Hepatic stellate cell (primary cell): ENCODE measurements around the gene RGS7BP.

Source experiments
- DNase-seq: peaks from one replicate; pipeline ENCODE4 v3.0.0; 2011; ENCODE audit warnings: low spot score

RGS7BP gene

DNA sequence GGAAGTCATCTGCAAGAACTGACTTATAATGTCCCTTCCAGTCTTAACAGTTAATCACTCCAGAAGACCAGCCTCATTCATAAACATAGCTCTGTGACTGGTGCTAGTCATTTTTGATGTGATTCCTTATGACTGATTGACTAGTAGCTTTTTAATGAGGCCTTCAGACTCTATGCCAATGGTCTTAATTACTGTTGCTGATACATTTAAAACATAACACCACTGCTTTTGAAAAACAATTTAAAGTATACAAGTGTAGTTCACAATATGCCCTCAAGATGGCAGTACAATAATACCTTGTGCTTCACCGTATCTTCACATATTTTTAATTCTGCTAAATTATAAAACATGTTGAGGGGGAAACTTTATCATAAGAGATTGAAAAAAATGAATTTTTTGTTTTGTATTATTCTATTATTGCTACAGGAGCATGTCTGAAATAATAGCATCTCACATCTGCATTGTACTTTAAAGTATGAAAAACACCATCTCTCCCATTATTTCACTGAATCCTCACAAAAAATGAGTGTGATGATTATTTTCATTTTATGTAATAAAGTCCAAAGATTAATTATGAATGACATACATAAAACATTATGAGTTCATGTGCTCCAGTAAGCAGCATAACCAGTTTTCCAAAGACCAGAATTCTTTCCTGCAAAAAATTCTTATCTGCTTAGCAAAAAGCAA, 129.3 kb downstream of the RGS7BP start:
- DNase-seq, result no peak

DNA sequence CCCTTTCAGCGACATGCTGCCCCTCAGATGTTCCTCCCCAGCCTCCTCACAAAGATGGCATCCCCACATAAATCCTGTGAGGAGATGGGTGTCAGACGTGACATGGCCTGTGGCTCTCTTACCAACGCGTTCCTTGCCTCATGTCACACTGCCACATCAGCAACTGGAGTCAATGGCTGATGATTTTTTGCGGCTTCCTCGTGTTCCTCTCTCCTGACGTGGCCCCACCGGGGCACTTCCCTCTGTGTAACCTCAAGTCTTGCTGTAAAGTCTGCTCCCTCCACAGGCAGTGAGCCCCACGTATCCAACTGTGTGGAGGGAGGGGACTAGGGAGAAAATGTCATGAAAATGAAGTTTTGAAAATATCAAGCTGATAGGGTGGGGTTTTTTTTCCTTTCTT, 131.3 kb downstream of the RGS7BP start:
- DNase-seq, result no peak

DNA sequence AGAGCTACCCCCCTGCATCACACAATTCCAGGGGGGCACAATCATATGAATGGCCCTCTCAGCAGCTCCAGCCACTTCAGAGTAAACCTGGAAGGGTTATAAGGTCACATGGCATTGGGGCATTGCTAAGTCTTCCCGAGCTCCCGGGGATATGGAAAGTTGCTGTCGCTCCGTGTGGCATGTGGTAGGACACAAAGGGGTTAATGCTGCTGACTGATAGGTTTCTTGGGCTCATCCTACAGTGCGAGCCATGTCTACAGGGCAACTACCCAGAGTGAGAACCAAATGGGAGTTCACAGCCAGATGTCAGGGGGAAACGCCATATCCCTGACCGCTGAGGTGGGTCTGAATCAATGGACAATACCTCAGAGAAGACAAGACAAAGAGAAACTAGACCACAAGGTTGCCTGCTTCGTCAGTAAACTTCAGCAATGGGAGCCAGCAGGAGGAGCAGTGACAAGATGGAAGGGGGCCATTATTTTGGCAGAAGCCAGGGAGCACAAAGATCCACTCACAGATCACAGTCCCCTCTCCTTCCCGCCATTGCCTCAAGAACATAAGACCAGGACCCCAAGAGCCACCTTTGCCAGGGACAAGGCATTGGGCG, 132.1 kb downstream of the RGS7BP start:
- DNase-seq, result no peak

DNA sequence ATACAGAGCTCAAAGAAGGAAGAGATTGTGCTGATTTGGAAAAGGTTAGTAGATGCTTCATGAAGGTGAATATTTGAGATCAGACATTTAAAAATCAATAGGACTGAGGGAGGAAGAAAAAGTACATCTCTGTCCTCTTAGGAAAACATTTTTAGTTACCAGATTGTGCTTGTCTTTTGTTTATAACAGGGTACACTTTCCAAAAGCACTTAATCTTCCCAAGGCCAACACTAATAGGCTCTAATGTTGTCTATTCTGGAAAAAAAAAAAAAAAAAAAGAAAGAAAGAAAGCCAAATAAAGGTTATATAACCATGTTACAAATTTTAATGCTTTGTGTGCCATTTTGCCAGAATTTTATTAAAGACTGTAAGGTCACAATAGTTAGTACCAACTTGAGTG, 139.0 kb downstream of the RGS7BP start:
- DNase-seq, result no peak

DNA sequence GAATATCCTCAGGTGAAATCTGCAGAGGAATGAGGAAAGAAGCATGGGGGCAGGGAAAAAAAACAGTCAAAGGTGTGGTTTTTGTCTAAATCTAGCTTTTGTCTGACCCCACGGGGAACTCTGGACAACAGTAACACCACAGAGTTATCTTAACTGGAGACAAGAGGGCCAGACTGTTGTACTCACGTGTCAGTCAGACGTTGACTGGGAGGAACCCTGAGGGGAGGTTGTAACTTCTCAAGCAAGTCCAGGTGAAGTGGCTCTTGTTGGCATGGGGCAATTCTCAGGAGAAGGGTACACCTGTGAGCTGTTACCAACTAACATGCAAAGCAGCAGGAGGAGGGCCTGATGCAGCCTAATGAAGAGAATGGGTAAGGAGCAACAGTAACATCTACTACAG, 140.4 kb downstream of the RGS7BP start:
- DNase-seq, result no peak

DNA sequence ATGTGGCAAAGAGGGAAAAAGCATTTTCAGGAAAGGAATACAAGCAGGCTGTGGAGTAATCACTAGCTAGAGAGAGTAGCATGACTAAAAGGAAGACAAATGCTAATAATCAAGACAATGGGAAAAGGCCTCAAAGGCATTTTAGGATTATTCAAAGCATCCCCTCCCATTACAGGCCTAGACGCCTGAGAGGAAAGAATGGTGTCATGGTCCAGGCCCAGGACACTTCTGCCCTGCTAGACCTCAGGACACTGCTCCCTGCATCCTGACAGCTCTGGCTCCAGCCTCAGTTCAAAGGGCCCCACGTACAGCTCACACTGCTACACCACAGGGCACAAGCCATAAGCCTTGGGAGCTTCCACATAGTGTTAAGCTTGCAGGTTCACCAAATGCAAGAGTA, 143.7 kb downstream of the RGS7BP start:
- DNase-seq, result no peak

DNA sequence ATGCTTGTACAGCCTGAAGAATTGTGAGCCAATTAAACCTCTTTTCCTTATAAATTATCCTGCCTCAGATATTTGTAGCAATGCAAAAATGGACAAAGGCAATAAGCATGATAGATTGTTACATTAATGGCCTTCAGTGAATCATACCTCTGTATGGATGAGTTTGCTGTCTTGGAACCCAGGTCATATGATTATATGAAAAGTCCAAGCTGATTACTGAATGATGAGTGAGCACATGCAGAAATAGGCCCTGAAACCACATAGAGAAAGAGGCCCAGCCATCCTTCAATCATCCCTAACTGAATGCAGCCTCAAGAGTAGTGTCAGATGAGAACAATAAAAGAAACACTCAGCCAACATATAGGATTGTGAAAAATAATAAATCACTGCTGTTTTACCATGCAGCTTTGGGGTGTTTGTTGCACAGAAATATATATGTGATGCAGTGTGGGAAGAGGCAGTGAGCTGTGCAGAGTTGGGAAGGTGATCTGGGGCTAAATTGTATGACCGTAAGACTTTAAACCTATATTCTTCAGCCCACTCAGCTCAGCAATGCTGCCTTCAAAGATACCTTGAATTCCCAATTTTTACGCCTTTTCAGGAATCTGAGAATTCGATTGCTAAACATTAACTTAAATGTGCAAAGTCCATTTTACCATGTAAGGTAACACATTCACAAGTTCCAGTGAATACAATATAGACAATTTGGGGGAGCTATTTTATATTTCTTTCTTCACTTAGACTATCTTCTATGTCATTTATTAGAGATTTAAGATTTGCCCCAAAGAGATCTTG, 148.1 kb downstream of the RGS7BP start:
- DNase-seq, result no peak

DNA sequence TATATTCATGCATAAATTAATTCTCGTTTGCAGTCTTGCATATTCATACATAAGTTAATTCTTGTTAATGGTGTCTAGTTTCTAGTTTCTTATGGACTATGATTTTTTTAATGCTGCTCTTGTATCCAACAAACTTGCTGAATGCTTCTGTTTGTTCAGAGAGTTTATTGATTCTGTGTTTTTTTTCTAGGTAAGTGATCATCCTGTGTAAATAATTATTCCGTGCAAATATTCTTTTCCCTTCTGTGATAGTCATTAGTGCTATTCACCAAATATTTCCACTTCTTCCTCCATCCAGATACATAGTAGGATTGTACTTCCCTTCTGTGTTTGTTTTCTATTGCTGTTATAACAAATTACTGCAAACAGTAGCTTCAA, 148.7 kb downstream of the RGS7BP start:
- DNase-seq, result no peak

DNA sequence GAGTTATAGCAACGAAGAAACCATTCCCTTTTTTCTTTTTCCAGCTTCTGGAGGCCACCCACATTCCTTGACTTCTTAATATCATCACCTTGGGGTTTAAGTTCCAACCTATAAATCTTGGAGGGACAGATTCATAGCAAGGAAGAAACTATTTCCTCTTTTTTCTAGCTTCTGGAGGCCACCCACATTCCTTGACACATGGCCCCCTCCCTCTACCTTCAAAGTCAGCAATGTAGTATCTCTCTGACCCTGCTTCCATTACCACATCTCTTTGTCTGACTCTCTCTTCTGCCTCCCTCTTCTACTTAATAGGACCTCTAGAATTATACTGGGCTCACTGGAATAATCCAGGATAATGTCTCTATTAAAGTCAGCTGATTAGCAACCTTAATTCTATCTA, 149.8 kb downstream of the RGS7BP start:
- no peak for DNase-seq

DNA sequence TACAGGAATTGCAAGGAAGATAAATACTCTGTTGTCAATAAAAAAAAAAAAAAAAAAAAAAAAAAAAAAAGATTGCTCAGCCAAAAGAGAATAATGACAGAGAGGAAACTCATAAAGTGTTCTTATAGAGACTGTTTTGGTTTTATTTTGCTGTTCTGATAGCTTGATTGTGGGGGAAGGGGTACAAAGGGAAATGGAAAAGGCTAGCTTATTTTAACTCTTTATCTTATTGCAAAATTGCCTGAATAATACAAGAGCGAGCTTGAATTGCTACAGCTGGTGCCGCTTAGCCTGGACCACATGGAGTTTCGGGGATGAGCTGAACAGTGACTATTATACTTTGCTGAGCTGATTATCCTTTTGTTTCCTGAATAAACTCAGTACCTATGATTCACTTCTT, 153.5 kb downstream of the RGS7BP start:
- DNase-seq, result no peak
